Measurements from ENCODE around the gene PLCB2.

- TF ChIP-seq GATA3 (IDR thresholded peaks at IDR 0.05; ENCODE audit: low read depth, low read length) (no peak), GATA2 (IDR thresholded peaks at IDR 0.05; ENCODE audit: low read depth, low read length) (no peak)
Observed at GRCh38 chr15:40307421-40308211, at the start of gene PLCB2.

Data from SH-SY5Y (cell line).